A673 (cell line): Measurements from ENCODE around the gene GLT6D1.

Source experiments
- CTCF ChIP-seq: fragments of 300-800, 200-600 bp; sonication (generic); conservative IDR thresholded peaks from 2 replicates; pipeline ENCODE4 v1.5.1; 2017; ENCODE audit warnings: low read depth, mild to moderate bottlenecking, antibody characterized with exemption, low read length, moderate library complexity, mixed read lengths
- EZH2 ChIP-seq: fragments of 200-600 bp; sonication (generic); IDR thresholded peaks from 2 replicates; pipeline ENCODE4 v1.6.1; 2017; ENCODE audit warnings: borderline replicate concordance, low read depth, mild to moderate bottlenecking, mixed read lengths, antibody characterized with exemption, low read length; ENCODE audit not compliant: poor library complexity, severe bottlenecking

GRCh38 chr9:135580664-135581380, 58.5 kb downstream of the GLT6D1 start:
- TF ChIP-seq CTCF (no peak), EZH2 (no peak)
